Measurements from ENCODE around the gene FZR1. TPM values are rescaled to one million over a fixed set of nuclear protein-coding genes. Genes with fewer than 3 reads are reported as not detected.

Gene FZR1
- total and polyA plus RNA-seq, 9 of the 15 experiments (the other 6 are each of a cell fraction or from before 2014, with no cell fraction given), result 0.18 to 48.0 (median 22.2) TPM

- peak; percentile 26; the same call in 1 of the 2 replicates for TF ChIP-seq ZBTB33 (CRISPR knock-in tag; IDR thresholded peaks at IDR 0.05)
- no peak for TF ChIP-seq ETV1 (tag; conservative IDR thresholded peaks at IDR 0.05; ENCODE audit: low read depth)
- no peak for TF ChIP-seq ZFP1 (CRISPR knock-in tag; IDR thresholded peaks at IDR 0.05)
- no peak for TF ChIP-seq SFPQ (IDR thresholded peaks at IDR 0.05; ENCODE audit: low read depth, low read length)
- TF ChIP-seq ZNF830 (CRISPR knock-in tag; IDR thresholded peaks at IDR 0.05), result no peak
- no peak for TF ChIP-seq CREB1 (IDR thresholded peaks at IDR 0.05)
- no peak for TF ChIP-seq CREB1 (CRISPR knock-in tag; IDR thresholded peaks at IDR 0.05)
- TF ChIP-seq RFX5 (IDR thresholded peaks at IDR 0.05; ENCODE audit: low read depth, low read length), result no peak
- TF ChIP-seq ZNF384 (IDR thresholded peaks at IDR 0.05; ENCODE audit: low read depth, low read length), result peak; percentile 76
- TF ChIP-seq NCOR1 (IDR thresholded peaks at IDR 0.05), result no peak
- TF ChIP-seq DLX4 (CRISPR knock-in tag; IDR thresholded peaks at IDR 0.05), result no peak
- TF ChIP-seq MCM2 (IDR thresholded peaks at IDR 0.05; ENCODE audit: low read depth), result no peak
- no peak for TF ChIP-seq ZHX1 (conservative IDR thresholded peaks at IDR 0.05; ENCODE audit: low read length)
- no peak for TF ChIP-seq PHF8 (IDR thresholded peaks at IDR 0.05; ENCODE audit: borderline replicate concordance, low read length)
- TF ChIP-seq RBM15 (IDR thresholded peaks at IDR 0.05; ENCODE audit: insufficient read depth, low read length), result no peak
- no peak for TF ChIP-seq DACH1 (IDR thresholded peaks at IDR 0.05; ENCODE audit: partially characterized antibody)
- TF ChIP-seq ESRRA (IDR thresholded peaks at IDR 0.05; ENCODE audit: borderline replicate concordance, low read depth), result no peak
- TF ChIP-seq GTF2B (IDR thresholded peaks at IDR 0.05; ENCODE audit: extremely low read depth, insufficient read length), result no peak
- TF ChIP-seq TRIM24 (IDR thresholded peaks at IDR 0.05), result 0 out of 4 replicates have a peak, but pooled peaks of 1 of the 2 experiments have one; percentile 22
- TF ChIP-seq POLR2G (IDR thresholded peaks at IDR 0.05; ENCODE audit: low read depth, low read length), result 0 out of 2 replicates have a peak, but pooled peaks have one; percentile 3
- no peak for TF ChIP-seq FUS (optimal IDR thresholded peaks at IDR 0.05; ENCODE audit: low read depth, low read length)
- no peak for TF ChIP-seq TSC22D4 (tag; IDR thresholded peaks at IDR 0.05)
Measured at GRCh38 chr19:3464587-3465235, 41.4 kb upstream of the FZR1 start (continued).
